ENCODE results near the gene TESMIN. TPM values are rescaled to one million over a fixed set of nuclear protein-coding genes. Genes with fewer than 3 reads are reported as not detected.

Gene TESMIN
- total and polyA plus RNA-seq, 2 of the 13 experiments (the other 11 are each of a cell fraction or from before 2014, with no cell fraction given) = 0.15 to 0.45 TPM

DNA sequence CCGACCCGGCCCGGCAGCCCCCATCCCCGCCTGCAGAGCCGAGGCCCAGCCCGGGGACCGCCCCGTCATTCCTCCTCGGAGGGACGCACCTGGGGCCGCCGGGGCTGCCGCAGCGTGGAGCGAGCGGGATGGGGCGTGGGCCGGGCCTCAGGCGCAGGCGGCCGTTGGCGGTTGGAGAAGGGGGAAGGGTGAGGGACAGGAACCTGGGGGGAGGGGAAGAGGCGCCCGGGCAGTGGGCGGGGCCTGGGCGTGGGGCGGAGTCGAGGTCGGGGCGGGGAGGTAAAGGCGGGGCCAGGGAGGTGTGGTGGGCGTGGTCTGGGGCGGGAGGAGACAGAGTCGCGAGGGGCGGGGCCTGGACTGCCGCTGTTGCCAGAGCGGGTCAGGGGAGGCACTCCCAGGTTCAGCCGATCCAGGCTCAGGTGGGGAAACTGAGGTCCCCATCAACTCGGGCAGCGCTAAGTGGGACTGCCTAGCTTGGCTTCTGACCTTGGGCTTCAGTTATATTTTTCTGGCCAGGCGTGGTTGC is at the start of gene TESMIN (continued):
- TF ChIP-seq MAZ (IDR thresholded peaks at IDR 0.05; ENCODE audit: borderline replicate concordance, low read depth, low read length) (peak; percentile 69), MAZ (CRISPR knock-in tag; IDR thresholded peaks at IDR 0.05; ENCODE audit: low read depth) (no peak), CCAR2 (optimal IDR thresholded peaks at IDR 0.05; ENCODE audit: low read depth, low read length) (no peak), SPEN (CRISPR knock-in tag; IDR thresholded peaks at IDR 0.05; ENCODE audit: low read depth) (no peak), ZMYM3 (CRISPR knock-in tag; IDR thresholded peaks at IDR 0.05) (peak; percentile 77), PPARG (CRISPR knock-in tag; conservative IDR thresholded peaks at IDR 0.05) (no peak), GTF3A (CRISPR knock-in tag; conservative IDR thresholded peaks at IDR 0.05) (no peak), GZF1 (CRISPR knock-in tag; IDR thresholded peaks at IDR 0.05) (no peak), ZNF790 (CRISPR knock-in tag; IDR thresholded peaks at IDR 0.05; ENCODE audit: borderline replicate concordance) (no peak), ZNF768 (CRISPR knock-in tag; IDR thresholded peaks at IDR 0.05) (no peak), FOXK1 (CRISPR knock-in tag; IDR thresholded peaks at IDR 0.05; ENCODE audit: borderline replicate concordance, low read depth) (no peak), ZNF776 (CRISPR knock-in tag; IDR thresholded peaks at IDR 0.05) (peak; percentile 43; the same call in 1 of the 2 replicates), CHCHD3 (CRISPR knock-in tag; IDR thresholded peaks at IDR 0.05) (no peak), IKZF1 (IDR thresholded peaks at IDR 0.05) (no peak)
- TF ChIP-seq, protein P1, sequence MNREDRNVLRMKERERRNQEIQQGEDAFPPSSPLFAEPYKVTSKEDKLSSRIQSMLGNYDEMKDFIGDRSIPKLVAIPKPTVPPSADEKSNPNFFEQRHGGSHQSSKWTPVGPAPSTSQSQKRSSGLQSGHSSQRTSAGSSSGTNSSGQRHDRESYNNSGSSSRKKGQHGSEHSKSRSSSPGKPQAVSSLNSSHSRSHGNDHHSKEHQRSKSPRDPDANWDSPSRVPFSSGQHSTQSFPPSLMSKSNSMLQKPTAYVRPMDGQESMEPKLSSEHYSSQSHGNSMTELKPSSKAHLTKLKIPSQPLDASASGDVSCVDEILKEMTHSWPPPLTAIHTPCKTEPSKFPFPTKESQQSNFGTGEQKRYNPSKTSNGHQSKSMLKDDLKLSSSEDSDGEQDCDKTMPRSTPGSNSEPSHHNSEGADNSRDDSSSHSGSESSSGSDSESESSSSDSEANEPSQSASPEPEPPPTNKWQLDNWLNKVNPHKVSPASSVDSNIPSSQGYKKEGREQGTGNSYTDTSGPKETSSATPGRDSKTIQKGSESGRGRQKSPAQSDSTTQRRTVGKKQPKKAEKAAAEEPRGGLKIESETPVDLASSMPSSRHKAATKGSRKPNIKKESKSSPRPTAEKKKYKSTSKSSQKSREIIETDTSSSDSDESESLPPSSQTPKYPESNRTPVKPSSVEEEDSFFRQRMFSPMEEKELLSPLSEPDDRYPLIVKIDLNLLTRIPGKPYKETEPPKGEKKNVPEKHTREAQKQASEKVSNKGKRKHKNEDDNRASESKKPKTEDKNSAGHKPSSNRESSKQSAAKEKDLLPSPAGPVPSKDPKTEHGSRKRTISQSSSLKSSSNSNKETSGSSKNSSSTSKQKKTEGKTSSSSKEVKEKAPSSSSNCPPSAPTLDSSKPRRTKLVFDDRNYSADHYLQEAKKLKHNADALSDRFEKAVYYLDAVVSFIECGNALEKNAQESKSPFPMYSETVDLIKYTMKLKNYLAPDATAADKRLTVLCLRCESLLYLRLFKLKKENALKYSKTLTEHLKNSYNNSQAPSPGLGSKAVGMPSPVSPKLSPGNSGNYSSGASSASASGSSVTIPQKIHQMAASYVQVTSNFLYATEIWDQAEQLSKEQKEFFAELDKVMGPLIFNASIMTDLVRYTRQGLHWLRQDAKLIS (CRISPR knock-in tag; IDR thresholded peaks at IDR 0.05) = no peak
- TF ChIP-seq, protein P2, sequence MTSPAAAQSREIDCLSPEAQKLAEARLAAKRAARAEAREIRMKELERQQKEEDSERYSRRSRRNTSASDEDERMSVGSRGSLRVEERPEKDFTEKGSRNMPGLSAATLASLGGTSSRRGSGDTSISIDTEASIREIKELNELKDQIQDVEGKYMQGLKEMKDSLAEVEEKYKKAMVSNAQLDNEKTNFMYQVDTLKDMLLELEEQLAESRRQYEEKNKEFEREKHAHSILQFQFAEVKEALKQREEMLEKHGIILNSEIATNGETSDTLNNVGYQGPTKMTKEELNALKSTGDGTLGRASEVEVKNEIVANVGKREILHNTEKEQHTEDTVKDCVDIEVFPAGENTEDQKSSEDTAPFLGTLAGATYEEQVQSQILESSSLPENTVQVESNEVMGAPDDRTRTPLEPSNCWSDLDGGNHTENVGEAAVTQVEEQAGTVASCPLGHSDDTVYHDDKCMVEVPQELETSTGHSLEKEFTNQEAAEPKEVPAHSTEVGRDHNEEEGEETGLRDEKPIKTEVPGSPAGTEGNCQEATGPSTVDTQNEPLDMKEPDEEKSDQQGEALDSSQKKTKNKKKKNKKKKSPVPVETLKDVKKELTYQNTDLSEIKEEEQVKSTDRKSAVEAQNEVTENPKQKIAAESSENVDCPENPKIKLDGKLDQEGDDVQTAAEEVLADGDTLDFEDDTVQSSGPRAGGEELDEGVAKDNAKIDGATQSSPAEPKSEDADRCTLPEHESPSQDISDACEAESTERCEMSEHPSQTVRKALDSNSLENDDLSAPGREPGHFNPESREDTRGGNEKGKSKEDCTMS (CRISPR knock-in tag; conservative IDR thresholded peaks at IDR 0.05) = no peak
- TF ChIP-seq, protein P3, sequence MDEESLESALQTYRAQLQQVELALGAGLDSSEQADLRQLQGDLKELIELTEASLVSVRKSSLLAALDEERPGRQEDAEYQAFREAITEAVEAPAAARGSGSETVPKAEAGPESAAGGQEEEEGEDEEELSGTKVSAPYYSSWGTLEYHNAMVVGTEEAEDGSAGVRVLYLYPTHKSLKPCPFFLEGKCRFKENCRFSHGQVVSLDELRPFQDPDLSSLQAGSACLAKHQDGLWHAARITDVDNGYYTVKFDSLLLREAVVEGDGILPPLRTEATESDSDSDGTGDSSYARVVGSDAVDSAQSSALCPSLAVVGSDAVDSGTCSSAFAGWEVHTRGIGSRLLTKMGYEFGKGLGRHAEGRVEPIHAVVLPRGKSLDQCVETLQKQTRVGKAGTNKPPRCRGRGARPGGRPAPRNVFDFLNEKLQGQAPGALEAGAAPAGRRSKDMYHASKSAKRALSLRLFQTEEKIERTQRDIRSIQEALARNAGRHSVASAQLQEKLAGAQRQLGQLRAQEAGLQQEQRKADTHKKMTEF (CRISPR knock-in tag; IDR thresholded peaks at IDR 0.05) = peak; percentile 42; the same call in 1 of the 2 replicates
- TF ChIP-seq, protein P4, sequence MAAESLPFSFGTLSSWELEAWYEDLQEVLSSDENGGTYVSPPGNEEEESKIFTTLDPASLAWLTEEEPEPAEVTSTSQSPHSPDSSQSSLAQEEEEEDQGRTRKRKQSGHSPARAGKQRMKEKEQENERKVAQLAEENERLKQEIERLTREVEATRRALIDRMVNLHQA (CRISPR knock-in tag; IDR thresholded peaks at IDR 0.05) = no peak
- TF ChIP-seq, protein P5, sequence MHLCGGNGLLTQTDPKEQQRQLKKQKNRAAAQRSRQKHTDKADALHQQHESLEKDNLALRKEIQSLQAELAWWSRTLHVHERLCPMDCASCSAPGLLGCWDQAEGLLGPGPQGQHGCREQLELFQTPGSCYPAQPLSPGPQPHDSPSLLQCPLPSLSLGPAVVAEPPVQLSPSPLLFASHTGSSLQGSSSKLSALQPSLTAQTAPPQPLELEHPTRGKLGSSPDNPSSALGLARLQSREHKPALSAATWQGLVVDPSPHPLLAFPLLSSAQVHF (CRISPR knock-in tag; IDR thresholded peaks at IDR 0.05) = no peak

Data from HepG2 (cell line).